Spinal cord (tissue), 10 donors: ENCODE measurements around the gene CPNE5. TPM values are rescaled to one million over a fixed set of nuclear protein-coding genes. Genes with fewer than 3 reads are reported as not detected.

ENCODE experiments used
- DNase-seq, 6 donors: peaks; one replicate each; pipeline versions ENCODE4 v3.0.0 to v3.0.0-alpha.2; 2013 to 2015; ENCODE audit warnings: low spot score in 6 of 6, low read depth in 4 of 6
- H3K27ac ChIP-seq: one replicate; pipeline ENCODE4 v1.5.1; 2013; ENCODE audit warnings: low read depth, low read length, control low read depth
- H3K27me3 ChIP-seq: one replicate; pipeline ENCODE4 v1.6.1; 2013; ENCODE audit warnings: low read length; ENCODE audit not compliant: control insufficient read depth, insufficient read depth
- H3K36me3 ChIP-seq: one replicate; pipeline ENCODE4 v1.6.1; 2013; ENCODE audit warnings: low read length; ENCODE audit not compliant: control insufficient read depth, insufficient read depth
- H3K4me1 ChIP-seq: one replicate; pipeline ENCODE4 v1.6.1; 2013; ENCODE audit warnings: low read length; ENCODE audit not compliant: control insufficient read depth, insufficient read depth
- H3K4me3 ChIP-seq: one replicate; pipeline ENCODE4 v1.5.1; 2013; ENCODE audit warnings: low read depth, low read length, control low read depth
- H3K9me3 ChIP-seq: one replicate; pipeline ENCODE4 v1.6.1; 2013; ENCODE audit warnings: low read length; ENCODE audit not compliant: control insufficient read depth, insufficient read depth
- WGBS: methylation state at CpG from one replicate; pipeline ENCODE4 v1.1.5; 2013; ENCODE audit warnings: missing lambda C conversion rate; ENCODE audit not compliant: insufficient coverage; 5-methylcytosine and 5-hydroxymethylcytosine counted together
- polyA plus RNA-seq, 2 donors: library from polyadenylated mRNA; unstranded; fragments of 120-200 nt; gene quantifications; one replicate each; pipeline ENCODE4 v1.2.1, GENCODE V29; 2013; ENCODE audit not compliant: insufficient read length in 2 of 2
- total RNA-seq, 2 donors: library from RNA; depleted of rRNA in 1 of 2; stranded (reverse); fragments of 120-200 nt in 1 of 2; fragments of >200 nt in 1 of 2; gene quantifications; one replicate each; pipeline versions ENCODE4 v1.2.3 to v1.2.4, GENCODE V29; 2013 to 2014
- donor health status: healthy.

Gene CPNE5
- total and polyA plus RNA-seq, 4 donors = 9.6 to 88.4 (median 52.8) TPM

GRCh38 chr6:36860126-36860525, 20.9 kb upstream of the CPNE5 start:
- Histone ChIP-seq H3K9me3 (no peaks in the 10 kb centered on the region), H3K36me3 (peaks cover 31% of the 10 kb centered on the region), H3K27ac (no peak overlapping the region), H3K4me1 (no peaks in the 10 kb centered on the region), H3K4me3 (no peak overlapping the region), H3K27me3 (no peaks in the 10 kb centered on the region)
- no peak for DNase-seq
- 93% methylated on average over 7 of the region's 7 CpGs for WGBS

- H3K27ac ChIP-seq = no peak overlapping the region
- WGBS = 68% methylated on average over 4 of the region's 6 CpGs
- no peaks in the 10 kb centered on the region for H3K4me1 ChIP-seq
- DNase-seq = no peak
- H3K4me3 ChIP-seq = no peak overlapping the region
- peaks cover 21% of the 10 kb centered on the region for H3K36me3 ChIP-seq
- no peaks in the 10 kb centered on the region for H3K27me3 ChIP-seq
- H3K9me3 ChIP-seq = no peaks in the 10 kb centered on the region
Measured at GRCh38 chr6:36858407-36858981, 19.2 kb upstream of the CPNE5 start.

- WGBS = 100% methylated on average over 1 of the region's 4 CpGs
- H3K27ac ChIP-seq = no peak overlapping the region
- peaks cover 23% of the 10 kb centered on the region for H3K36me3 ChIP-seq
- no peaks in the 10 kb centered on the region for H3K27me3 ChIP-seq
- H3K4me3 ChIP-seq = no peak overlapping the region
- no peak for DNase-seq
- H3K9me3 ChIP-seq = no peaks in the 10 kb centered on the region
- H3K4me1 ChIP-seq = no peaks in the 10 kb centered on the region
Measured at GRCh38 chr6:36857325-36857724, 18.1 kb upstream of the CPNE5 start.

GRCh38 chr6:36856277-36856676, 17.0 kb upstream of the CPNE5 start:
- WGBS = 63% methylated on average over 6 of the region's 8 CpGs
- Histone ChIP-seq H3K27me3 (no peaks in the 10 kb centered on the region), H3K4me3 (no peak overlapping the region), H3K36me3 (peaks cover 23% of the 10 kb centered on the region), H3K9me3 (no peaks in the 10 kb centered on the region), H3K4me1 (no peaks in the 10 kb centered on the region), H3K27ac (no peak overlapping the region)
- no peak for DNase-seq

DNA sequence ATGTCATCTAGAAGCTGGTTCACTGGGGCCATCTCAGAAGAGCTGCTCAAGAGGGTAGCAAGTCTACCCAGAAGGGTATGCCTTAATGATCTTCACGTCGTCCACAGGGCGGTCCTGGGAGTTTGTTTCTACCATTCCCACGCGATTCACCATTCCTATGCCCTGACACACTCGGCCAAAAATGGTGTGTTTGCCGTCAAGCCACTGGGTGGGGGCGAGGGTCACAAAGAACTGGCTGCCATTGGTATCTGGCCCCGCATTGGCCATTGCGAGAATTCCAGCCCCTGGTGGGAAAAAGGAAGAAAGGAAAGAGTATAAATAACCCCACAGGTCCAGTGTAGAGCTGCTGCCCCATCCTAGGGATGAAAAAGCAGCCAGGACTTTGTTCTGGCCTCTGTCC, 16.5 kb upstream of the CPNE5 start:
- WGBS = 90% methylated on average over 7 of the region's 10 CpGs
- DNase-seq = no peak
- peaks cover 23% of the 10 kb centered on the region for H3K36me3 ChIP-seq
- H3K27me3 ChIP-seq = no peaks in the 10 kb centered on the region
- H3K9me3 ChIP-seq = no peaks in the 10 kb centered on the region
- H3K27ac ChIP-seq = no peak overlapping the region
- peaks cover 3% of the 10 kb centered on the region for H3K4me1 ChIP-seq
- no peak overlapping the region for H3K4me3 ChIP-seq

DNA sequence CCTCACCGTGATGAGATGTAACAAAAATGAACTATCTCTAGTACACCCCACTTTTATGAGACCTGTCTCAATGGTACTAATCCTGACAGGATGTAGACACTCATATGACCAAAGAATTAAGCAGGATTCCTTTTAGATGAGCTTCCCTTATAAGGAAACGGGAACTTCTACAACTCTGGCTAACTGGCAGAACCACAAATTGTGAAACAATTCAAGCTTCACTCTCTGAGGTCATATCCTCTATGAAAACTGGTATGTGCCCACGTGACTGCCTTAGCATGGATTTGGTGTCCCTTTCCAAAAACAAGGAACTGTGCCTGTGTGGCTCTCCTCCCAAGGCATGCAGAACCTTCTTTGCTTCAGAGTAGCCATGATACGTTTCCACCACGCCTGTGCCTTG, 14.1 kb upstream of the CPNE5 start:
- Histone ChIP-seq H3K36me3 (peaks cover 15% of the 10 kb centered on the region), H3K4me3 (no peak overlapping the region), H3K4me1 (peaks cover 20% of the 10 kb centered on the region), H3K27me3 (no peaks in the 10 kb centered on the region), H3K27ac (no peak overlapping the region), H3K9me3 (no peaks in the 10 kb centered on the region)
- WGBS = 96% methylated on average over 3 of the region's 5 CpGs
- DNase-seq = no peak

DNA sequence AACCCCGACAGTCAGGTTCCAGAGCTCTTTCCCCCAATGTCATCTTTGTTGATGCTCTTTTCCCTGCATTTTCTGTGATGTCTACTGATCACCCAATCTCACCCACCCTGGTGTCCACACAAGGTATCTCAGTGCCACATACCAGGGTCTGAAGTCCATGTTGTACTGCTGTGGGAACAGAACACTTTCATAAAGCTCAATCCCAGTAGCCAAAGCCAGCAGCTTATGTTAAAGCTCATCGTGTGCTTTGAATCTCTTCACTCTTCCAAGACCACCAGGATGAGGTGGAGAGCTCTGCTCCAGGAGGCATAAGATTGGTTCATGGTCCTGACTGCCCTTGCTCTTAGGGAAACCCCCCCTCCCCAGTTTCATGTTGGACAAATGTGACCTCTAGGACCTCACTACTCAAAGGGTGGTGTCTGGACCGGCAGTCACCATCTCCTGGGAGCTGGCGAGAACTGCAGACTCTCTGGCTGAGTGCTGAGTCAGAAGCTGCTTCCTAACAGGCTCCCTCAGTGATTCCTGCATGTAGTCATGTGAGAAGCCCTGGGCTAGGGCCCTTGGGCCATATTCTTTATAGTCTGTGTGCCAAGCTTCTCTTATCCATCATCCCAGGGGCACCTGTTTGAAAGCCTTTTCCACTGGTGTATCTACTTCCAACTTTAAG, 13.4 kb upstream of the CPNE5 start:
- no peaks in the 10 kb centered on the region for H3K9me3 ChIP-seq
- no peaks in the 10 kb centered on the region for H3K27me3 ChIP-seq
- H3K4me3 ChIP-seq = no peak overlapping the region
- H3K4me1 ChIP-seq = peaks cover 24% of the 10 kb centered on the region
- DNase-seq = no peak
- no peak overlapping the region for H3K27ac ChIP-seq
- WGBS = 54% methylated on average over 3 of the region's 4 CpGs
- peaks cover 15% of the 10 kb centered on the region for H3K36me3 ChIP-seq

DNA sequence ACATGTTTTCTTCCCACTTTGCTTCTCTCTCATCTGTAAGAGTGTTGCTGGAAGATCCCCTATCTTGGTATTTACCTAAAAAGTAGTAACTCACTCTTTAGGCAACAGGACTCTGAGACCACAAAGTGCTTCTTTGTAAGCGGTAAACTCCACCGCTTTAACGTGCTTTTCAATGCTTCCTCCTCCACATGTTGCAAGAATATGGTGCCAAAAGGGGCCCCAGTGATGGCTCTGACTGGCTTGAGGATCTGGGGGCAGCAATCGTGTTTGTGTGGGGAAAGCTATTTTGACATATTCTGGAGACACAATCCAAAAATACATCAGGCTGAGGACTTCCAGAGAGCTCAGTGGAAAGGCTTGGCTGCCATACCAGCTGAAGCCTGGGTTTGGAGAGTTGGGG, 12.4 kb upstream of the CPNE5 start:
- no peak for DNase-seq
- no peaks in the 10 kb centered on the region for H3K27me3 ChIP-seq
- H3K36me3 ChIP-seq = peaks cover 15% of the 10 kb centered on the region
- no peak overlapping the region for H3K4me3 ChIP-seq
- H3K9me3 ChIP-seq = no peaks in the 10 kb centered on the region
- WGBS = no CpG with 5 or more reads among the region's 4 CpGs
- H3K27ac ChIP-seq = no peak overlapping the region
- peaks cover 24% of the 10 kb centered on the region for H3K4me1 ChIP-seq

- H3K27ac ChIP-seq = no peak overlapping the region
- peaks cover 12% of the 10 kb centered on the region for H3K36me3 ChIP-seq
- DNase-seq = peak in 4 of 6 donors; percentile 82 to 96 (median 90)
- no peak overlapping the region for H3K4me3 ChIP-seq
- 25% methylated on average over 2 of the region's 3 CpGs for WGBS
- H3K9me3 ChIP-seq = no peaks in the 10 kb centered on the region
- peaks cover 24% of the 10 kb centered on the region for H3K4me1 ChIP-seq
- no peaks in the 10 kb centered on the region for H3K27me3 ChIP-seq
Measured at GRCh38 chr6:36851149-36851614, 11.9 kb upstream of the CPNE5 start.

DNA sequence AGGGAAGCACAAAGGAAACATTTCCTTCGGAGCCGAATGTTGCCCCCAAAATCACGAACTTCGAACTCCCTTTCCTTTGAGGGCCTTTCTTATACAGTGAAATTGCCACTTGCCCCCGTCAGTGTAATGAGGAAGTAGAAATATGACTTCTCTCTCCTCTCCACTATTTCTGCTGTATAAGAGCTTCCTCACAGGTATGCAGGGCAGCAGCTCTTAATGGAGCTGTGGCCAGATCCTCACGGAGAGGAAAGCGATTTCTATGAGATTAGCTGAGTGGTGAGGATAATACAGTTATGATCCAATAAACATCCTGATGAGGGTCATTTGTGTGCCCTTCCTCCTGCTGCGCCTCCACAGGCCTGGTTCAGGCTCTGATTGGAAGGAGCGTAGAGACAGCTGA, 10.8 kb upstream of the CPNE5 start:
- Histone ChIP-seq H3K27me3 (no peaks in the 10 kb centered on the region), H3K27ac (peak overlapping the region; percentile 35)
- WGBS = 84% methylated on average over 3 of the region's 9 CpGs

More for the DNA sequence above, 10.8 kb upstream of the CPNE5 start:
- peak in 1 of 6 donors; percentile 65 for DNase-seq
- Histone ChIP-seq H3K36me3 (peaks cover 3% of the 10 kb centered on the region), H3K9me3 (no peaks in the 10 kb centered on the region), H3K4me1 (peaks cover 29% of the 10 kb centered on the region), H3K4me3 (no peak overlapping the region)
